Measurements from ENCODE around the gene LPP. TPM values are rescaled to one million over a fixed set of nuclear protein-coding genes. Genes with fewer than 3 reads are reported as not detected.

LPP gene
- total RNA-seq, 4 donors from 2014 or later = 56.0 to 65.7 (median 58.1) TPM

GRCh38 chr3:188782613-188783124 is 628.7 kb downstream of the LPP start:
- TF ChIP-seq POLR2A (IDR thresholded peaks at IDR 0.05) = no peak
- TF ChIP-seq, protein P1, sequence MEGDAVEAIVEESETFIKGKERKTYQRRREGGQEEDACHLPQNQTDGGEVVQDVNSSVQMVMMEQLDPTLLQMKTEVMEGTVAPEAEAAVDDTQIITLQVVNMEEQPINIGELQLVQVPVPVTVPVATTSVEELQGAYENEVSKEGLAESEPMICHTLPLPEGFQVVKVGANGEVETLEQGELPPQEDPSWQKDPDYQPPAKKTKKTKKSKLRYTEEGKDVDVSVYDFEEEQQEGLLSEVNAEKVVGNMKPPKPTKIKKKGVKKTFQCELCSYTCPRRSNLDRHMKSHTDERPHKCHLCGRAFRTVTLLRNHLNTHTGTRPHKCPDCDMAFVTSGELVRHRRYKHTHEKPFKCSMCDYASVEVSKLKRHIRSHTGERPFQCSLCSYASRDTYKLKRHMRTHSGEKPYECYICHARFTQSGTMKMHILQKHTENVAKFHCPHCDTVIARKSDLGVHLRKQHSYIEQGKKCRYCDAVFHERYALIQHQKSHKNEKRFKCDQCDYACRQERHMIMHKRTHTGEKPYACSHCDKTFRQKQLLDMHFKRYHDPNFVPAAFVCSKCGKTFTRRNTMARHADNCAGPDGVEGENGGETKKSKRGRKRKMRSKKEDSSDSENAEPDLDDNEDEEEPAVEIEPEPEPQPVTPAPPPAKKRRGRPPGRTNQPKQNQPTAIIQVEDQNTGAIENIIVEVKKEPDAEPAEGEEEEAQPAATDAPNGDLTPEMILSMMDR (IDR thresholded peaks at IDR 0.05 in 4 of 5, conservative IDR thresholded peaks at IDR 0.05 in 1 of 5) = no peak
- no peak for ATAC-seq
- DNase-seq = no peak
- Histone ChIP-seq H3K27me3 (no peaks in the 10 kb centered on the region), H3K27ac (peak overlapping the region in 1 of 4 donors; percentile 73), H3K4me3 (no peak overlapping the region), H3K4me1 (peaks cover 14 to 30% of the 10 kb centered on the region in 2 donors), H3K36me3 (no peaks in the 10 kb centered on the region), H3K9me3 (no peaks in the 10 kb centered on the region)
- in situ Hi-C loops (cut with MboI; ENCODE audit: low sequenced_read_pairs in 4 of 4) (loop anchor here in 1 of 4 donors (25.0 kb wide), 1 partner anchor 1045 kb away; the partner anchor contains the start of gene BCL6), intact Hi-C loops (cut with DNase I; ENCODE audit: low total_unique reads) (loop anchor here (5.0 kb wide), 2 partner anchors 170 to 1035 kb away; partner anchors contain the start of gene BCL6)

GRCh38 chr3:188786424-188786823 is 632.5 kb downstream of the LPP start:
- TF ChIP-seq POLR2A (IDR thresholded peaks at IDR 0.05) = no peak
- TF ChIP-seq, protein P1 (IDR thresholded peaks at IDR 0.05 in 4 of 5, conservative IDR thresholded peaks at IDR 0.05 in 1 of 5) = no peak
- Histone ChIP-seq H3K27ac (no peak overlapping the region), H3K9me3 (no peaks in the 10 kb centered on the region), H3K36me3 (no peaks in the 10 kb centered on the region), H3K4me1 (peaks cover 0 to 7% of the 10 kb centered on the region in 2 donors), H3K27me3 (no peaks in the 10 kb centered on the region), H3K4me3 (no peak overlapping the region)
- in situ Hi-C loops (cut with MboI; ENCODE audit: low sequenced_read_pairs in 4 of 4) (loop anchor here in 1 of 4 donors (25.0 kb wide), 1 partner anchor 1049 kb away; the partner anchor contains the start of gene BCL6), intact Hi-C loops (cut with DNase I; ENCODE audit: low total_unique reads) (no loop called here)
- ATAC-seq (no peak), DNase-seq (no peak)

DNA sequence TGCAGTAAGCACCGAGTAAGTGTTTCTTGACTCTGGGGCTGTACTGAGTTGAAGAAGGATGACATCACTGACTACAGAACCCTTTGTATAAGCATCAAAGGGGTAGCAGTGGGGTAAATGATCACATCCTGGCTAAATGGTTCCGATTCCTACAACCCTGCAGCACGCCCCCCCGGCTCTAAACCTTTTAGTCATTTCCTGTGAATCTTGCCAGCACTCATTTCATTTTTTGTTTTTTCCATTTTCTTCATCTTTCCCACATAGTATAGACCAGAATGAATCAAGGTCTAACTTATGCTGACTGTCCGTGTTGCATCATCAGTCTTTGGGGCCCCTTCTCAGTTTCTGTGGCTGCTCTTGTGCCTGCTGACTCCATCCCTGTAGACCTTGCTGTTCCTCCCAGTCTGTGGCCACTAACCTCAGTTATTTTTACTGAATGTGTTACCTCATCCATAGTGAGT is 634.7 kb downstream of the LPP start:
- in situ Hi-C loops (cut with MboI; ENCODE audit: low sequenced_read_pairs in 4 of 4) = loop anchor here in 1 of 4 donors (25.0 kb wide), 1 partner anchor 1051 kb away; the partner anchor contains the start of gene BCL6
- Histone ChIP-seq H3K4me3 (no peak overlapping the region), H3K36me3 (no peaks in the 10 kb centered on the region), H3K27ac (no peak overlapping the region), H3K4me1 (peaks cover 7 to 19% of the 10 kb centered on the region in 2 donors), H3K27me3 (no peaks in the 10 kb centered on the region), H3K9me3 (no peaks in the 10 kb centered on the region)
- ATAC-seq = no peak
- no peak for DNase-seq
- no peak for TF ChIP-seq POLR2A (IDR thresholded peaks at IDR 0.05)
- TF ChIP-seq, protein P1 (IDR thresholded peaks at IDR 0.05 in 4 of 5, conservative IDR thresholded peaks at IDR 0.05 in 1 of 5) = no peak
- intact Hi-C loops (cut with DNase I; ENCODE audit: low total_unique reads) = no loop called here

DNA sequence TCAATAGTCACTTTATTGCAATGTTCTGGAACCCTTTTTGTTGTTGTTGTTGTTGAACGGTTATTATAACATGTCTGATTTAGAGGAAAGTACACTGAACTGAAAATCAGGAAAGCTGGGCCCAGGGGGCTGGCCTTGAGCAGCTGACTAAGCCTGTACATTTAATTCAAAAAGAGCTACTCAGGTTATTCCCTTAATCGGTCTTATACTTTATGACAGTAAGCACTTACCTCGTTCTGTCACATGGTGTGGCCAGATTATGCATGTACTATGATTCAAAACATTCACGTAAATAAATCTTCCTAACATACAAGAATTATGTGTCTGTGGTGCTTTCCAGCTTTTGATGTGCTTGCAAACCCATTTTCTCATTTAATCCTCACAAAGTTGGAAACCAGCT is 635.3 kb downstream of the LPP start:
- H3K4me1 ChIP-seq = peaks cover 7 to 19% of the 10 kb centered on the region in 2 donors
- H3K27me3 ChIP-seq = no peaks in the 10 kb centered on the region
- H3K27ac ChIP-seq = no peak overlapping the region
- TF ChIP-seq, protein P1 (IDR thresholded peaks at IDR 0.05 in 4 of 5, conservative IDR thresholded peaks at IDR 0.05 in 1 of 5) = no peak
- no peak for TF ChIP-seq POLR2A (IDR thresholded peaks at IDR 0.05)
- in situ Hi-C loops (cut with MboI; ENCODE audit: low sequenced_read_pairs in 4 of 4) = loop anchor here in 1 of 4 donors (25.0 kb wide), 1 partner anchor 1052 kb away; the partner anchor contains the start of gene BCL6
- no peak for ATAC-seq
- H3K4me3 ChIP-seq = no peak overlapping the region
- no peaks in the 10 kb centered on the region for H3K9me3 ChIP-seq
- DNase-seq = no peak
- intact Hi-C loops (cut with DNase I; ENCODE audit: low total_unique reads) = no loop called here
- H3K36me3 ChIP-seq = no peaks in the 10 kb centered on the region

Measured in gastrocnemius medialis (tissue), 4 donors.